GM19351 (cell line): ENCODE data around the gene ITGA5.

Experiments used
- ATAC-seq: cut with Tn5 transposase; IDR thresholded peaks from one replicate; pipeline ENCODE4 v1.9.1; 2021; ENCODE audit warnings: mild to moderate bottlenecking, moderate library complexity; ENCODE audit not compliant: unreplicated experiment

Gene ITGA5

DNA sequence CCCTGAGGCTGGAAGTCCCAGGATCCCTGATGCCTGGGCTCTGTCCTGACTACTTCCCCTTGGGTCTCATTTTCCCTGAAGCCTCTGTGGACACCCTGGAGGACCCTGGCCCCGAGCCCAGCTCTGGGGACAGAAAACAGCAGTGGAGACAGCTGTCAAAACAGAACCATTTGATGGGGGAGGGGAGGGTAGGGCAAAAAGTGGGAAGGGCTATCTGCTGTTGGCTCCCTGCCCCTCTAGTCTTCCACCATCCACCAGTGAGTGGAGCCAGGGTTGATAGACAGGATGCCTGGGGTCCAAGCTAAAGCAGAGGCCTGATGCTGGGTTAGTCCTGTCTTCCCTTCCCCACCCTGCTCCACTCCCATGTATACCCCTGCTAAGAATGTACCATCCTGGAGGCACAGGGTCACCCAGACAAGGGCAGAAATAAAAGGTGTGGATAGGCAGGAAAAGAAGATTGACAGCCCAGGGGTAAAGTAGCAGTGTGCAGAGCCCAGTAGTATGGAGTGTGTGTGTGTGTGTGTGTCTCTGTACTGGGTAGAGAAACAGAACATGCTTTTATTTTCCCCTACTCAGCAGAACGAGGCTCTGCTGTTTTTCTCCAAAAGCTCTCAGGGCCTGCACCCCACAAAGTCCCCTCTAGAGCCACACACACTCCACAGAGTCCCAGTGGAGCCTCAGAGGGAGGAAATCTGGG, 44.4 kb downstream of the ITGA5 start:
- ATAC-seq = no peak

DNA sequence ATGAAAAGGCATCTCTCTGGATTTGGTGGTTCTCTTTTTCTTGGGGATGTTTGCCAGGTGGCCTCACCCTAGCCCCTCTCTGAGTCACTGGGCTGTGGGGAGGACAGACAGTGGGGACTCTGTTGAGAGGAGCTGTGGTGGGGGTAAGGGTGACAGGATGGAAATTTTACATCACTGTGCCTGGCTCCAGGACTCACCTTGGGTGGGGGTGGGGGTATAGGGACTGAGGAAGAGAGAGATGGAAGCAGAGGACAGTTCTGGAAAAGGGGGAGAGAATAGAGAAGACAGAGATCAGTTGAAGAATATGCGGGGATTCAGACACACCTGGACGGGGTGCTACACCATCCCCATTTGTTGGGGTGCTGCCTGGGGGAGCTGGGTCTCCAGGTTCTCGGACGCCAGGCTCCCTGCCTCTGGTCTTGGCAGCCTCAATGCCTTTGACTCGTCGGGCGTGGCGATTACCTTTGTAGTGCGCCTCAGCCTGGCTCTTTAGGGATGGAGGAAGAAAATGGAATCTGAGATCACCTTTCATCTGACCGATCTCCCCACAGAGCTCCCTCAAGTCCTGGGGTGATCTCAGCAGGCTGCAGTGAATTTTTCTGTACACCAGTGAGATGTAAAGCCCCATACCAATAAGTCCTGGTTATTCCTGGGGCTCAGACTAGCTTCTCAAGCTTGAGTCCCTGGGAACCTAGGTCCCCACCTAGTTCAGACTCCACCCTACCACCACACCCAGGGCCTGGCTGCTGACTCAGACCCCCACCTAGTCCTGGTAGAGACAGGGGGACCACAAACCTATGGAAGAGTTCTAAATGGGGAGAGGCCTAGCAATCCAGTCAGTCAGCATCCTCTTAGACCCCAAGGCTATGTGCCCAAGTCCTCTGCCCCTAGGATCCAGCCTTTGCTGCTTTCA, 45.2 kb downstream of the ITGA5 start:
- no peak for ATAC-seq

DNA sequence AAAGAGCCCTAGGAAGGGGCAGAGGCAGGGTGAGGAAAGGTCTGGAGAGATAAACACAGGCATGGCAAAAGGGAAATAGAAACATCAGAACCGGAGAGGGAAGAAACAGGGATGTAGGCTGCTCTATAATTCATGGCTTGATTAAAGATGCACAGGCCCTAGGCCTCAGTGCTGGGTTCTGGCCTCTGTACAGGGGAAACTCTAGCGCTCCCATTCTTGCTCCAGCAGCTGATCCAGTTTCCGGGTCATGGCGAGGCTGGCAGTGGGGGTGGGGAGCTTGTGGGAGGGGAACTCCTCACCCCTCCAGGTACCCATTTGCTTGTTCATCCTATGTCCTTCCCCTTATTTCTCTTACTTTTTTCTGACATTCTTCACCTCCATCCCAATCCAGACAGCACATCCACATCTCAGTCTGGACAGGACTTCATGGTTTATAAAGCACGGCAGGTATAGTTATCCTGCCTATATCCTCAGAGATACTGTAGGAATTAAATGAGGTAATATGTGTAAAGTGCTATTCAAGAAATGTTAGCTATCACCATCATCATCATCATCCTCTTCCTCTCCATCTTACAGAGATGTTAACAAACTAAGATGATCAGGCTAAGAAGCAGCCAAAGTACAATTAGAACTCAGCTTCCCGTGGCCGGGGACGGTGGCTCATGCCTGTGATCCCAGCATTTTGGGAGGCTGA, 46.8 kb downstream of the ITGA5 start:
- ATAC-seq = no peak

DNA sequence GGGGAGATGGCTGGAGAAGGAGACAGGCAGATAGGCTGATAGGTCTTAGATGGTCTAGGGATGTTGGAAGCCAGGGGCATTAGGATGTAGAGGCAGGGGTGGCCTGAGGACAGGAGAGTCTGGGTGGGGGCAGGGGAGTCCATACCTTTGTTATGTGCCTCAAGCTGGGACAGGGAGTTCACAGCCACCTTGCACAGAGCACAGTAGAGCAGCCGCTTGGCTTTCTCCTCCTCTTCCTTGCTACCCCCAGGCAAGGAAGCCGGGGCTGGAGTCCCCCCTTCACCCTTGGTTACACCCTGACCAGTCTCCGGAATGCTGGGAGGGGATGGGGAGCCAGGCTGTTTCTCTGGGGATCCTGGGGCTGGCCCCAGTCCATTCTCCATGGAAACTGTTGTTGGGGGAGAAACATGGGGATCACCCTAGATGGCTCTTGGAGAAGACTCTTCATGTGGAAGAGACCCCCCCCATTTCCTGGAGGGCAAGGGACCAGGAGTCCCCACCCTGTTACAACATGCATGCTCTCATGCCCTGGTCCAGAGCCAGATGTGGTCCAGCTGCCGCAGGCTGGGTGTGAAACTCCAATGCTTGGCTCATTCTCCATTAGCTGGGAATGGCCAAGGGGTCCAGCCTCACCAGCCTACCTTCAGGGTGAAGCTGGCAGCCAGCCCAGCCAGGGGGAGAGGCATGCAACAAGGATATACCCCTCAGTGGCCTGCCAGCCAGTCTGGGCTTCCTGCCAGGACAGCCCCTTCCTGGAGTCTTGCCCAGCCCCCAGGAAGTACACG, 47.5 kb downstream of the ITGA5 start:
- no peak for ATAC-seq

DNA sequence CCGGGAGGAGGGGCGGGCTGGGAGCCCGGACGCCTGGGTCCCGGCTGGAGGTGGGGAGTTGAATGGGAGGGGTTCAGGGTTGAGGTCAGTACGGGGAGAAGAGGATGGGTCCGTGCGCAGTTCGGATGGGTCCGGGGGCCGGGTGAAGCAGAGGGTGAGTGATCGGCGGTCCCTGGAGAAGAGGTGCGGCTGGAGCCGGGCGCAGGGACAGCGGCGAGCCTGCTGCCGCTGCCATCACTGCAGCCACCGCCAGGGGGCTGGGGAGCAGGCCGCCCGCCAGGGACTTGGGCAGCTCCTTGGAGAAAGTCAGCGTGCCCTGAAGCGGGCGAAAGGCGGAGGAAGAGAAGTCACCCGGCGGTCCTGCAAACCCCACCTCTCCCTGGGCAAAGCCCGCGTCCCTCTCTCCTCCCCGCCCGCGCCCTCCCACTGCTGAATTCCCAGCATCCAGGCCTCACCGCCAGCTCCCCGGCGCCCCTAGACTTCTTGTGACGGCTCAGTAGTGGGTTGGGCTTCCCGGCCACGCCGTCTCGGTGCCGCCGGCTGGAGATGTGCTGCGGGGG, 48.8 kb downstream of the ITGA5 start:
- ATAC-seq = no peak

DNA sequence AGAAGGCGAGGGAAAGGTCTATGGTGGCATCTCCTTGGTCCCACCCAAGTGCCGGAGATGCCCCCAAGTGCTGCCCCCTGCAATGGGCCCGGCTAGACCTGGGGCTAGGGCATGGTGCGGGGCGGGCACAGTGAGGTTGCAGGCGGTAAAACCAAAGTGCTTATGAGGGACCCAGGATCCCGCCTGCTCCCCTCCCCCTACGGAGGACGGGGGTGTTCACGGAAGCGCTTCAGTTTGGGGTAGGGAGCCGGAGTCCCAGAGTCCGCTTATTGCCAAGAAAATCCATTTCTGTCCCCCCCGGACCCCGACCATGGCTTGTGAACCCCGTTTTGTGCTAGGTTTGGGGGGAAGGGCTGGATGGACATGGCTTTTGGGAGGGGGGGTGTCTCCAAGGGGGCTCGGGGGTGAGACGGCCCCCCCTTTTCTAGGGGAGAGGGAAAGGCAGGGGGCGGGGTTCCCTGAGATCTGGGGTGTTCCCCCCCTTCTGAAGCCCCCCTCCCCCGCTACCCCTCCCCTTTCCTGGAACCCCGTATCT, 49.4 kb downstream of the ITGA5 start:
- no peak for ATAC-seq

DNA sequence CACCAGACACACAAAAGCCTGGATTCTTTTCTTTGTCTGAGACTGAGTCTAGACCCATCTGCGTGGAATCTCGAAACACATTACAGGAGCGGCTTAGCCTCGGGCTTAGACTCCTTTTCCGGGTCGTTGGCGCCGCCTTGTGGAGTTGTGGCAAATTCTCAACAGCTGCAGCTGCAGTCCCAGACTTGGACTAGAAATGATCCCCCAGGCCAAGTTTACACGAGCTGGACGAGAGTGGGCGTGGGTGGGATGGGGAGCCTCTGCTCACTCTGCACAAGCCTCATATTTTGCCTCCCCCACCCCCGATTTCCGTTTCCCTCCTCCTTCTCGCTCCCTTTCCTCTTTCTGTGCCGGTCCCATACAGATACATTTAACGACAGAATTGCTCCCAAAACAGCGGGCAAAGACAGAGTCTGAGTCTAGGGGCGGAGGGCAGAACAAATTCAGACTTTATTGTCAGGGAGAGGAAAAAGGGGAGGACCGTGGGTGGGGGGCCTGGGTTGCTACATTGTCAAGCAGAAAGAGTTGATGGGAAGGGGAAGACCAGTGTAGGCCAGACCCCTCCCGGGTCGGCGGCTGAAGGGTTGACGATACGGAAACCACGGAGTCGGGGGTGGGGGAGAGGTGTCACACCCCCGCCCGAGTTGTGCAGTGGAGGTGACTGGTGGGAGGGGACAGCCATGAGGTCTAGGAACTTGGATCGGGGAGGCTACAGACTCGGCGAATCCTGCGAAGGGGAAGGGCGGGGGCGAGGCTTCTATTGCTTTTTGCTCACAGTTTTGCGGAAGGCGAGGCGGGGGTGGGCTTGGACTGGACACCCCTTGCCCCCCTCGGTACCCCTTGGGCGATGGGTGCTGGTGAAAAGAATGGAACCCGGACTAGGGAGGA, 50.1 kb downstream of the ITGA5 start:
- peak; percentile 84 for ATAC-seq

DNA sequence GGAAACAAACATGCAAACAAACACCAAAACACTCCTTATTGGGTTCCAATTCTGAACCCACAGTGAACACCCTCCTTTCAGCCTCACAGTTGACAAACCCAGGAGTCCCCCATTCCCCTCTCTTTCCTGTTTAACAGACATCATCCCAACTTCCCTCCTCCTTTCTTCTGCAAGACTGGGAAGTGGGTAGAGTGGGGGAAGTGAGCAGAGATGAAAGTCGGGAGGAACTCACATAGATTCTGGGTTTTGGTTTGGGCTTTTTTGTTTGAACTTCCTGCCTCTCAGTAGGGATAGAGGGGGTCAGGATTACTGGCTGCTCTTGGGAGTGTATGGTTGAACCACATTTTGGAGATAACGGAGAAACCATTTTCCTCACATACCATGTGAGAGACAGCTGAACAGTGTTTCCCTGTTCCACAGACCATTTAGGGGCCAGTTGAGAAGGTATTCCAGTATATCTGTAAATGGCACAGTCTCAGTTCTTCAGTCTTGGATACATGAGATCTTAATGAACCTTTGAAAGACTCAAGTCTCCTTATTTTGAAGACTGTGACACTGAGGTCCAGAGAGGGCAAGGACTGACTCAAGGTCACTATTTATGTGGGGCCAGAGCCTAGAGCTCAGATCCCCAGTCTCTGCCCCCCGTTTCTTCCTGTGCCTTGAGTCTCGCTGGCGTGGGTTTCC, 50.9 kb downstream of the ITGA5 start:
- peak; percentile 20 for ATAC-seq

DNA sequence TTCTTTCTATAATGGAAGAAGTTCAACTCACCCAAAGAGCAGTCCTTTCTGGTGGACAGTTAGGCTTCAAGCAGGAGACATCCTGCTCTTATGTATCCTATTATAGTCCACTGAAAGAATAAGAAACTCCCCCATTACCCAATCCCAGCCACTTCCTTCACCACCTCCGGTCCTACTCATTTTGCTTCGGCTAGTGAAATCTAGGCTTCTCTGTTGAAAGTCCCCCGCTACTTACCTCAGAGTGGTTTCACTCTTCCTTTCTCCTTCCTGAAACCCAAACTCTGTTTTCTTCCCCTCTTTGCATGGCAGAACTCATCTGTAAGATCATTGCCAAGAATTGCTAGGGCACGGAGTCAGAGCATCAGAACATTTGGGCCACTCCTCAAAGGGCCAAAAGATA, 54.7 kb downstream of the ITGA5 start, which contains the start of gene GPR84:
Gene GPR84 (minus strand): TSS at position 74 of the 400 bp plus-strand sequence. CDS start 635 bp downstream, outside the sequence.
- ATAC-seq = peak; percentile 45

DNA sequence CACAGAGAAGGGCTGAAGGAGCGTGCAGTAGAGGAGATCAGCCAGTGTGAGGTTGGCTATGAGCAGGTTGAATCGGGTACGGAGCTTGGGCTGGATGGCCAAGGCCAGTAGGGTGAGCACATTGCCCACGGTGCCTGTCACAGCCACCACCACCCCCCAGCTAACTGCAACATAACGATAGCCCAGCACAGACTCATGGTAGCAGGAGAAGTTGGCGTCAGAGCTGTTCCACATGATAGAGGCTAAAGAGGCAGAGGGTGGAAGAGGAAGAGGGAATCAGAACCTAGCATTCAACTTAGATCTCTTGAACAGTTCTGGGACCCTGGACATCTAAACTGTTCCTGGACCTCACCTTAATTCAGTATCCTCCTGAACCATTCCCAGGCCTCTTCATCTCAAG, 55.4 kb downstream of the ITGA5 start:
- ATAC-seq = no peak

DNA sequence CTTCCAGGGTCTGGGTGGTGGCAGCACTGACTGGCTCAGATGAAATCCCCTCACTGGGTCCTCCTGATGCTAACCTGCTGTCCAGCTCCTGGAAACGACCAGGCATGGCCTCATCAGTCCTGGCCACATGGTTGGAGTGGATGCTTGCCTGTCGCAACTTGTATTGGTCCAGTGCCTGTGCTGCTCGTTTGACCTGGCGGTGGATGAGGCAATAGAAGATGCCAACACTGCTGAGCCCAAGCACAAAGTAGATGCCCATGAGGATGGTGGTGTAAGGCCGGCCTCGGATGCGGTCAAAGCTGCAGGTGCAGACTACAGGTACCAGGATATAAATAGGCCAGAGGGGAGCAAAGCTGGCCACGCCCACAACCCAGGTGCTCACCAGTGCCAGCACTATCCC, 56.0 kb downstream of the ITGA5 start:
- ATAC-seq = no peak

DNA sequence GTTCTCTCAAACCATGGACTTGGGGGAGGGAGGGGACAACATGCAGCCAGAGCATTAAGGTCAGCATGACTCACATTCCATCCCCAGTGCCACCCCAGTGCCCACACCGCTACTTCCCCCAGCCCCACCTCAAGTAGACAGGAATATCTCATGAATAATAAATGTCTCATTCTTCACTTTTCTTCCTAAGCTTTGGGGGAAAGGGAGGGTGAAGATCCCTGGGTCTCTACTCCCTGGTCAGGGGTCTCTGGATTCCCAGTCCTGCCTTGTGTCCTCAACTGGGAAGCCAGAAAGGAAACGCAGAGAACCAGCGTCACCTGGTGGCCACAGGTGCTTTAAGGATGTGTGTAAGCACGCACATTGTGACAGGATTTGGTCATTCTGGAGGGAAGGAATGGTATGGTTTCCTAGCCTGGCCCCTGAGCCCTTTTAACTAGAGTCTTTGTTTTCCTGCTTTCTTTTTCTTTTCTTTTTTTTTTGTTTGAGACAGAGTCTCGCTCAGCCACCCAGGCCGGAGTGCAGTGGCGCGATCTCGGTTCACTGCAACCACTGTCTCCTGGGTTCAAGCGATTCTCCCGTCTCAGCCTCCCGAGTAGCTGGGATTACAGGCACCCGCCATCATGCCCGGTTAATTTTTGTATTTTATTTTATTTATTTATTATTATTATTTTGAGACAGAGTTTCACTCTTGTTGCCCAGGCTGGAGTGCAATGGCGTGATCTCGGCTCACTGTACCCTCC, 58.2 kb downstream of the ITGA5 start:
- ATAC-seq = no peak

DNA sequence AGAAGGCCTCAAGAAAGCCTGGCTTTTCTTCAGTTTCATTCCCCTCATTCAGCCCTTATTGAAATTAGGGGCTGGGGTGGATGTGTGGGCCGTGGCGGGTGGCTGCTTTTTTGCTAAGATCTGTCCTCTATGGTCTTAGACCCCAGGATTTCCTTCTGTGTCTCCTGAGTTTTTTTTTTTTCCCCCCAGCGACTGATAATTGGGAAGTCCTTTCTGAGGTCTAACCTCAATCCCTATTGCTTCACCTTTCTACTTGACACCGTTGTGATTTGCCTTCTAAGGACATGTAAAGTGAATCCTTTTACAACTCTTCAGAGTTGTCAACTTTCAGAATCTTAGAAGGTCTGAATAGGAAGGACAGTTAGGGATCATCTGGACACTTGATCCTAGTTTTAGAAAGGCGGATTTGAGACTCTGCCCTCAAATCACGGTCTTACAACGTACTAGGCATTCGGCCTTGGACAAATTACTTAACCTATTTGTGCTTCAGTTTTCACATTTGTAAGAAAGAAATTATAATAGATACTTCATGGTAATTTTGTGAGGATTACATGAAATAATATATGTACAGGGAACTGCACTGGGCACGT, 59.2 kb downstream of the ITGA5 start:
- no peak for ATAC-seq

DNA sequence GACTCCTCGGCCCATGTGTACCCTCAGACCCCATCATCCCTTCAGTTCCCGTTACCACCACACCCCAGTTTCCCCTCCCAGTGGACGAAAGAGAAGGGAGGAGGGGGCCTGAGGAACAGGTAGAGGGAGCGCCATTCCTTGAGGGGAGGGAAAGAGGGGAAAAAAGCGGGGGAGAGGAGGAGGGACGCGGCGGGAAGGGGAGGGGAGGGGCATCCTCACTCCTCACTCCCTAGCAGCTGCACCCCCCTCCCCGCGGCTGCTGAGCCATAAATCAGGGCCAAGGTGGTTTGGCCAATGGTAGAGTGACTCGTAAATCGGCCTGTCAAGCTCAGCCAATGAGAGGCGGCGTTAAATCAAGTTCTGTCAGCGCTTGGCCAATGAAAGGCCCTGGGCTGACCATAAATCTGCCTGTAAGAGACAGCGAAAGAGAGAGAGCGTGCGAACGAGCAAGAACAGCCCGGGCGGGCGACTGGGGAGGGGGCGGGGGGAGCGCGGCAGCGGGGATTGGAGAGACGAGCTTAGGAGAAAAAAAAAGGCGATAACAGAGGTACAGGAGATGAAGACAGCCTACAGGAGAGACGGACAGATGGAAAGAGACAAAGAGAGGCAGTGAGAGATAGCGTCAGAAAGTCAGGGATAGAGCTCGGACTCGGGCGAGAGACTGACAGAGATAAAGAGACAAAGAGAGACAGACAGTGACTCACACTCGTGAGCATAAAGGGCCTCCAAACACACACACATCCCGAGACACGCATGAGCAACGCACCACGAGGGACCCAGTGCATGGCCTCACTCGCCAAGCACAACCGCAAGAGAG, 59.9 kb downstream of the ITGA5 start:
- ATAC-seq = peak; percentile 99

DNA sequence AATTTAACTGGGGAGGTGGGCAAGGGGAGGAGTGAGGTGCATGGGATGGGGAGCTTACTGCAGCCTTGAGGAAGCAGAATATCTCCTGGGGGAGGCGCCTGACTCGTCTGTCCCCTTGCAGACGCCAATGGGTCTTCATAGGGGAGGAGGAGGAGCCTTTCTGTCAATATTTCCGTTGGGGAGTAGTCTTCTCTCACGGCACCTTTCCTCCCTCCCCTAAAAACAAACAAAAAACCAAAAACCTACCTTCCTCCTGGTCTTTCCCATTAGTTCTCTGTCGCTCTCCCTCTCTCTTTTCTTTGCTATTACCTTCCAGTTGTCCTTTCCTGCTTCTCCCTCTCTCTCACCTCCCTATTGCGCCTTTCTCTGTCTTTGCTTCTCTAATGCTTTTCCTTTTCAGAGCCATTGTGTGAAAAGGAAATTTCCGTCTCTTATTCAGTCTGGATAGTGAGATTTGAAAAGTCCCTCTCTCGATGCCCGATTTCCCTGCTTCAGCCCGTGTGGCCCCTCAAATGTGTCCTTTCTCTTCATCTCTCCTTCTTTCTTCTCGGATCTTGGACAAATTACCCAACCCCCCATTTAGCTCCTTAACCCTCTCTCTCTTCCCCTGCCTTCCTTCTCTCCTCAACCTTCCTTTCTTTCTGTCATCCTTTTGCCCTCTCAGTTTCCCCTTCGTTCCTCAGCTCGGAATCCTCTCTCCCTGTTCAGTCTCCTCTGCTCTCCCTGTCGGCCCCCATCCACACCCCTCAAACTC, 60.7 kb downstream of the ITGA5 start:
- ATAC-seq = peak; percentile 31
